Panc1 (cell line): ENCODE data around the gene BIK.

Experiments
- CTCF ChIP-seq: fragments of 450-650 bp; IDR thresholded peaks from 2 replicates; pipeline ENCODE4 v1.5.1; 2017; ENCODE audit warnings: mild to moderate bottlenecking
- POLR2AphosphoS5 ChIP-seq: IDR thresholded peaks from 2 replicates; pipeline ENCODE4 v1.6.1; 2012; ENCODE audit warnings: mild to moderate bottlenecking, low read depth, low read length, moderate library complexity
- REST ChIP-seq, 2 experiments: IDR thresholded peaks; 2 replicates each; pipeline ENCODE4 v1.6.1; 2011 to 2012; ENCODE audit warnings: low read depth in 2 of 2, control low read depth in 1 of 2, low read length in 1 of 2, mild to moderate bottlenecking in 1 of 2, moderate library complexity in 1 of 2; ENCODE audit not compliant: insufficient read depth in 1 of 2
- SIN3A ChIP-seq: IDR thresholded peaks from 2 replicates; pipeline ENCODE4 v1.6.1; 2012; ENCODE audit warnings: low read depth, mild to moderate bottlenecking, low read length, moderate library complexity, borderline replicate concordance; ENCODE audit not compliant: insufficient read depth
- TCF7L2 ChIP-seq: IDR thresholded peaks from 2 replicates; pipeline ENCODE4 v1.6.1; 2011; ENCODE audit warnings: mild to moderate bottlenecking, low read depth, low read length, inconsistent platforms

GRCh38 chr22:43094085-43094484, 16.5 kb upstream of the BIK start:
- TF ChIP-seq POLR2AphosphoS5 (no peak), CTCF (no peak; the same call in 1 of the 2 replicates), SIN3A (no peak), REST (IDR thresholded peaks at IDR 0.05; ENCODE audit: insufficient read depth in 1 of 2, low read depth in 2 of 2, low read length in 1 of 2) (no peak), TCF7L2 (no peak)
